HepG2 (cell line): Measurements from ENCODE around the gene NCOA3. TPM values are rescaled to one million over a fixed set of nuclear protein-coding genes. Genes with fewer than 3 reads are reported as not detected.

ENCODE experiments used
- ATAC-seq: fragments of 200-7000 bp; cut with Tn5 transposase; 3 replicates; pipeline ENCODE4 v1.9.1; 2020; ENCODE audit warnings: mild to moderate bottlenecking, moderate library complexity
- BruUV-seq: library from RNA; stranded (reverse); fragments of 400-500 nt; replicated peaks from 2 replicates; lab custom pipeline; 2021; lab: Mats Ljungman, UMichigan
- CTCF ChIA-PET: fragments of 300-600 bp; formaldehyde crosslinking; extraction: SDS; loops from one replicate; lab custom pipeline; 2021; ENCODE audit warnings: low total read pairs, inconsistent platforms, low intra/inter-chr PET ratio; lab: Yijun Ruan, JAX
- POLR2A ChIA-PET: fragments of 350-600 bp; sonication (Branson Sonifier 250); formaldehyde crosslinking; loops from one replicate; lab custom pipeline; 2020; ENCODE audit warnings: antibody characterized with exemption, inconsistent platforms; lab: Yijun Ruan, JAX
- DNase-seq: peaks from one replicate; pipeline ENCODE4 v3.0.0-alpha.2; 2015; ENCODE audit warnings: low spot score
- FAIRE-seq: peaks from 3 replicates; lab custom pipeline; 2011; peaks lifted over from hg19 to GRCh38; lab: Jason Lieb, UNC
- H2AFZ ChIP-seq: one replicate; pipeline ENCODE4 v1.6.1; 2011; ENCODE audit warnings: low read length, inconsistent platforms
- H3K27ac ChIP-seq: fragments of 300-600 bp; 3 replicates; pipeline ENCODE4 v1.8.0; 2011; ENCODE audit warnings: mixed run types, mild to moderate bottlenecking, mixed read lengths, low read length, inconsistent platforms; ENCODE audit not compliant: insufficient read depth; ENCODE audit errors: extremely low read length
- H3K27me3 ChIP-seq, 2 experiments: fragments of 200-600 bp in 1 of 2; 2 replicates in 1 of 2; 3 replicates in 1 of 2; pipeline versions ENCODE4 v1.6.0 to v1.8.0; 2011; ENCODE audit warnings: low read length in 2 of 2, mild to moderate bottlenecking in 2 of 2, moderate library complexity in 2 of 2, inconsistent platforms in 1 of 2; ENCODE audit not compliant: insufficient read depth in 2 of 2, control insufficient read depth in 1 of 2
- H3K36me3 ChIP-seq, 2 experiments: fragments of 200-600 bp in 1 of 2; replicated peaks in 1 of 2; 2 replicates in 1 of 2; 3 replicates in 1 of 2; pipeline versions ENCODE4 v1.5.1 to v1.8.0; 2011; ENCODE audit warnings: low read length in 2 of 2, inconsistent platforms in 1 of 2; ENCODE audit not compliant: insufficient read depth in 2 of 2, control insufficient read depth in 1 of 2
- H3K4me1 ChIP-seq: 2 replicates; pipeline ENCODE4 v1.5.1; 2012; ENCODE audit warnings: low read length, inconsistent platforms; ENCODE audit not compliant: insufficient read depth
- H3K4me2 ChIP-seq: 2 replicates; pipeline ENCODE4 v1.6.0; 2011; ENCODE audit warnings: low read depth, low read length, inconsistent platforms
- H3K4me3 ChIP-seq, 3 experiments: fragments of 200-600 bp in 1 of 3; sonication (generic), shearing (Covaris generic) in 1 of 3; replicated peaks in 1 of 3; 2 replicates each; pipeline ENCODE4 v1.5.1; 2011 to 2016; ENCODE audit warnings: low read length in 3 of 3, inconsistent platforms in 2 of 3, low read depth in 2 of 3, mild to moderate bottlenecking in 2 of 3, control low read depth in 1 of 3, mixed read lengths in 1 of 3; ENCODE audit not compliant: insufficient read depth in 1 of 3
- H3K79me2 ChIP-seq: one replicate; pipeline ENCODE4 v1.6.1; 2011; ENCODE audit warnings: low read length, inconsistent platforms; ENCODE audit not compliant: insufficient read depth
- H3K9ac ChIP-seq: 2 replicates; pipeline ENCODE4 v1.6.0; 2011; ENCODE audit warnings: mild to moderate bottlenecking, low read depth, low read length, inconsistent platforms; ENCODE audit not compliant: insufficient read depth
- H3K9me3 ChIP-seq: 2 replicates; pipeline ENCODE4 v1.5.1; 2012; ENCODE audit warnings: mild to moderate bottlenecking, low read length
- H4K20me1 ChIP-seq: 2 replicates; pipeline ENCODE4 v1.6.0; 2011; ENCODE audit warnings: inconsistent platforms, mild to moderate bottlenecking, low read length, moderate library complexity; ENCODE audit not compliant: insufficient read depth
- EED ChIP-seq: sonication (generic); formaldehyde crosslinking; IDR thresholded peaks from 2 replicates; pipeline ENCODE4 v1.5.0; 2020; ENCODE audit warnings: mild to moderate bottlenecking, missing genetic modification reagents
- STAT6 ChIP-seq: sonication (generic); formaldehyde crosslinking; IDR thresholded peaks from 2 replicates; pipeline ENCODE4 v1.4.0; 2020; ENCODE audit warnings: missing genetic modification reagents, mild to moderate bottlenecking, borderline replicate concordance
- TBP ChIP-seq: sonication (generic); formaldehyde crosslinking; IDR thresholded peaks from 2 replicates; pipeline ENCODE4 v1.5.0; 2020; ENCODE audit warnings: missing genetic modification reagents
- THRA ChIP-seq: sonication (generic); formaldehyde crosslinking; IDR thresholded peaks from 2 replicates; pipeline ENCODE4 v1.4.0; 2020; ENCODE audit warnings: missing genetic modification reagents, borderline replicate concordance
- ZBTB7B ChIP-seq: sonication (generic); formaldehyde crosslinking; IDR thresholded peaks from 2 replicates; pipeline ENCODE4 v1.4.0; 2020; ENCODE audit warnings: missing genetic modification reagents
- ZSCAN5A ChIP-seq: sonication (generic); formaldehyde crosslinking; IDR thresholded peaks from 2 replicates; pipeline ENCODE4 v1.8.0; 2022; ENCODE audit warnings: mild to moderate bottlenecking, missing genetic modification reagents, borderline replicate concordance
- WGBS: methylation state at CpG from one replicate; pipeline ENCODE4 v1.1.6; 2017; ENCODE audit warnings: low lambda C conversion rate; 5-methylcytosine and 5-hydroxymethylcytosine counted together
- in situ Hi-C: cut with HindIII; loops from 2 replicates; pipeline ENCODE4 v1.10.0; 2017; ENCODE audit warnings: low pct_unique_long_range_greater_than_20kb; ENCODE audit not compliant: extremely low pct_ligation_motif_present
- intact Hi-C: fragments of 100-400 bp; cut with micrococcal nuclease; formaldehyde crosslinking; loops from one replicate; pipeline ENCODE4 v1.10.0; 2022; ENCODE audit not compliant: unreplicated experiment
- polyA plus RNA-seq, 8 experiments: library from polyadenylated mRNA; depleted of rRNA in 3 of 8; stranded (reverse) in 7 of 8; unstranded in 1 of 8; fragments of >200 nt; fragmentation: Illumina TruSeq in 4 of 8; extraction: Trizol in 4 of 8; gene quantifications; 2 replicates each; pipeline versions ENCODE4 v1.2.1 to v1.2.3, GENCODE V29; 2011 to 2016; ENCODE audit warnings: low read depth in 4 of 8, missing spikeins in 1 of 8, mixed read lengths in 1 of 8; ENCODE audit not compliant: insufficient read depth in 1 of 8
- total RNA-seq, 5 experiments: library from RNA; depleted of rRNA; stranded (reverse); fragments of >200 nt; fragmentation: Illumina TruSeq; extraction: Trizol; gene quantifications; 2 replicates each; pipeline ENCODE4 v1.2.3, GENCODE V29; 2016; ENCODE audit warnings: low read depth in 1 of 5

The NCOA3 gene
- total and polyA plus RNA-seq, 2 of the 13 experiments (the other 11 are each of a cell fraction or from before 2014, with no cell fraction given), result 35.0 to 56.8 TPM

- intact Hi-C loops, result no loop called here
- Histone ChIP-seq H3K79me2 (no peaks in the 10 kb centered on the region), H3K36me3 (no peaks in the 10 kb centered on the region), H2AFZ (peak overlapping the region; percentile 54), H4K20me1 (no peaks in the 10 kb centered on the region), H3K27ac (no peak overlapping the region), H3K9ac (no peak overlapping the region), H3K27me3 (no peaks in the 10 kb centered on the region), H3K4me3 (no peak overlapping the region), H3K4me2 (0 out of 2 replicates have a peak overlapping the region, but pooled peaks have one; percentile 1), H3K4me1 (peaks cover 19% of the 10 kb centered on the region), H3K9me3 (no peaks in the 10 kb centered on the region)
- CTCF ChIA-PET, result no interaction called here
- no TSS peak for BruUV-seq
- in situ Hi-C loops, result no loop called here
- WGBS, result 52% methylated on average over 4 of the region's 4 CpGs
- ATAC-seq (no peak), DNase-seq (no peak), FAIRE-seq (no peak)
- POLR2A ChIA-PET, result interaction anchor here (0.9 to 3.4 kb wide), 4 partner anchors 14 to 166 kb away, joined by 3 to 15 read pairs (median 4); partner anchors contain the start of gene NCOA3
- TF ChIP-seq EED (0 out of 2 replicates have a peak, but pooled peaks have one; percentile 18), ZBTB7B (CRISPR knock-in tag) (no peak), STAT6 (CRISPR knock-in tag) (no peak), ZSCAN5A (CRISPR knock-in tag) (no peak), TBP (CRISPR knock-in tag) (no peak), THRA (CRISPR knock-in tag) (no peak)
These were observed 14.3 kb upstream of the NCOA3 start for GRCh38 chr20:47487175-47487917.
